Stimulated activated CD4-positive, alpha-beta T cell treated with anti-CD3 and anti-CD28 coated beads, Interleukin-1b, Interleukin-23, amount 100 ng/mL, for 1 hour (primary cell): Measurements from ENCODE around the gene KAZN.

Experiments
- DNase-seq, 2 donors: peaks; one replicate each; pipeline ENCODE4 v3.0.0-alpha.2; 2020; ENCODE audit warnings: low read depth in 2 of 2

The KAZN gene

DNA sequence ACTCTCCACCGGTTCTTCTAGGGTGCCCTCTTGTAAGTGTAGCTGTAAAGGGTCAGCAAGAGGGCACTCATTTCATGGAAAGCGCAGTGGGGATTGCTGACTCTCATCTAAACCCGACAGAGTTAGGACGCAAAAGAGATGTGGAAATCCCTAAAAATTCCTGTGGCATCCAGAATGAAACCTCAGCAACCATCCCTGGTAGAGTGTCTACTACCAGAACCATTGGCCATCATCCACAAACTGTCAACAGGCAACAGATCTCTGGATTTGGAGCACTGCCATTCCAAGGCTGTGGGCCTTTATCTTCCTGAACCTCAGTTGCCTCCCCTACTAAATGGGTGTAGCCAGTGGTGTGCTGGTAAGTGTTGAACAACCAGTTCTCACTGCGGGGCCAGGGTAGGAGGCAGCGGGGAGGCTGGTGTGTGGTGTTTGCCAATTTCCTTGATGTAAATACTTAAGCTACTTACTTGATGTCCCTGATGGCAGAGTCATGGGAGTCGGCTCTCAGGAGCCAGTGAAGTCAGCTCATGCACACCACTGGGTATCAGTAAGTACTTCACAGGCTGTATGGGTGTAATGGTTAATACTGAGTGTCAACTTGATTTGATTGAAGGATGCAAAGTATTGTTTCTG lies 195.8 kb downstream of the KAZN start:
- DNase-seq = no peak

DNA sequence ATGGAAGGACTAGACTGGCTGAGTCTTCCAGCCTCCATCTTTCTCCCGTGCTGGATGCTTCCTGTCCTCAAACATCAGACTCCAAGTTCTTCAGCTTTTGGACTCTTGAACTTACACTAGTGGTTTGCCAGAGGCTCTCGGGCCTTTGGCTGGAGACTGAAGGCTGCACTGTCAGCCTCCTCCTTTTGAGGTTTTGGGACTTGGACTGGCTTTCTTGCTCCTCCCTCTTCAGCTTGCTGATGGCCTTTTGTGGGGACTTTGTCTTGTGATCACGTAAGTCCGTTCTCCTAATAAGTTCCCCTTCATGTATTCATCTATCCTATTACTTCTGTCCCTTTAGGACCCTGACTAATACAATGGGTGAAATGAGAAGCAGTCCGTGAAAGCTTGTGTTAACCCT lies 196.4 kb downstream of the KAZN start:
- no peak for DNase-seq

DNA sequence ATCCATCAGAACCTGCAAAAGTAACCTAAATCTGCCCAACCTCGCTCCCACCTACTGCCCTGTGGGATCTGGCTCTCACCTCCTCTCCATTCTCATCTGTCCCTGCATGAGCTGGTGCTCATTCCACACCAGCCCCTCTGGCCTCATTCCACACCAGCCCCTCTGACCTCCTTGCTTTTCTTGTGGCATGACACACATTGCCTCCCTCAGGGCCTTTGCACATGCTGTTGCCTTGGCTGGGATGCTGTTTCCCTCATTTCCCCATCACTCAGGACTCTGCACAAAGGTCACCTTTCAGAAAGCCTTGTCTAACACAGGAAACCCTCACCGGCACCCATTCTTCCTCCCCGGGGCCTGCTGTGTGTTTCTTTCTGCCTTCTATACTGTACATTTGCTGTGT lies 197.1 kb downstream of the KAZN start:
- DNase-seq = no peak

DNA sequence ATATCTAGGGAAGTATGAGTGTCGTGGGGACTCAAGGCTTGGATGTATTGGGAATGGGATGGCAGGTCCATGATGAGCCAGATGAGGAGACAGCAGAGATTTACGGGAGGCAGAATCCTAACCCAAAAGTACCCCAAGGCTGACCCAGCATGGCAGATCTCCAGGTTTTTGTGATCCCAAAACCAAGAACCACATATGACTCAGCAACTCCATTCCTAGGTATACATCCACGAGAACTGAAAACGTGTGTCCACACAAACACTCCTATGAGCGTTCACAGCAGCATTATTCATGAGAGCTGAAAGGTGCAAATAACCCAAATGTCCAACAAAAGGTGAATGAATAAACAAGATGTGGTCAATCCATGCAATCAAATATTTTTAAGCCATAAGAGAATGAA lies 201.5 kb downstream of the KAZN start:
- DNase-seq = no peak

DNA sequence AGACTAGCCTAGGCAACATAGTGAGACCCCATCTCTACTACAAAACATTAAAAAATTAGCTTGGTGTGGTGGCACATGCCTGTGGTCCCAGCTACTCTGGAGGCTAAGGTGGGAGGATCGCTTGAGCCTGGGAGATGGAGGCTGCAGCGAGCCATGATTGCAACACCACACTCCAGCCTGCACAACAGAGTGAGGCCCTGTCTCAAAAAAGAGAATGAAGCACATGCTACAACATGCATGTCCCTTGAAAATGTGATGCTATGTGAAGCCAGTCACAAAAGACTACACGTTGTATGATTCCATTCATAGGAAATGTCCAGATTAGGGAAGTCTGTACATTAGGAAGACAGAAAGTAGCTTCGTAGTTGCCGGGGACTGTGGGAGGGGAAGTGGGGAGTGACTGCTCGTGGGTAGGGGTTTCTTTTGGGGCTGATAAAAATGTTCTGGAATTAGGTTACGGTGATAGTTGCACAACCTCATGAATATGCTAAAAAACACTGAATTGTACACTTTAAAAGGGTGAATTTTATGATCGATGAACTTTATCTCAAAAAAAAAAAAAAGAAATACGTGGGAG lies 202.1 kb downstream of the KAZN start:
- DNase-seq = no peak

DNA sequence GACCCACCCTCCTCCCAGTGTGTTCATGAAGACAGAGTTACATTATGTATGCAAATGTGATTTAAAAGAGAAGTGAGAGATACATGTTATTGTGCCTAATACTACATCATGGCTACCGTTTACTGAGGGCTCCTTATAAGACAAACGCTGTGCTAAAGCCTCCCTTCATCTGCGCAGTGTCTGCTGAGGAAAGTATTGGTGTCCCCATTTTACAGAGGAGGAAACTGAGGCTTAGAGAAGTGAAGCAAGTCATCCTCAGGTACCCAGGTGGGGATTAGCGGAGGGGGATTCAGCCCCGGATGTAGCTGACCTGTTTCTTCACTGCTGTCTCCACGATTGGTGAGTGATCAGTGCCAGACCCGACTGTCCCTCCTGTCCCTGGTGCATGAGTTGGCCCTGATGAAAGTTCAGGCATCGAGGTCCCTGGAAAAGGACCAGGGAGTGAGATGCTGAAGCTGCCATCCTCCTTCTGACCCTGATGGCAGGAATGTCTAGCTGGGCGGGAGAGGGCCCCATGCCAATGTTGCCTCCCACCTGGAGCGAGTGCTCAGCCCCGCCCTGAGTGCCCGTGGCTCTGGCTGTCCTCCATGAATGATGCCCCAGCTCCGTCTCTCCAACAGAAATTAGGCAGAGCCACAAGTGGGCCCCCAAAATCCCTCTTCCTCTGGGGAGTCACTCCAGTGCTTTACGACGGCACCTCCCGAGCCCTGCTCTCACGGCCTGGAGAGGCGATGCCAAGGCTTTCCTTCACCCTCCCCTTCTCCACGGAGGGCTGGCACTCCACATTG lies 204.7 kb downstream of the KAZN start:
- DNase-seq = no peak

DNA sequence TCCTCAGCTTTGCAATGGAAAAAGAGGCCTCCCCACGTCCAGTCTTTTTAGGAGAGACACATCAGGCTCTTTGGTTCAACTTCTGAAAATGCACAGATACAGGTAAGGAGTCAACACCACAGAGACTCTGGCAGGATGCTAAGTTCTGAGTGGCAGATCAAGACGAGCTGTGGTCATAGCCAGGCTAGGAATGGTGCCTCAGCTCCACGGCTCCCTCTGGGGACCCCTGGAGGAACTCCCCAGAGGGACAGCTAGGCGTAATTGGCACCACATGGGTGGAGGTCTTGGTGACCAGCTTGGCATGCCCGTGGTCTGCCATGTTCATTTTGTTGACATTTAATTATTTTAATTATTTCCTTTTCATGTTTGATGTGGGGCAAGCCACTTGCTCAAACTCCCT lies 206.1 kb downstream of the KAZN start:
- no peak for DNase-seq

DNA sequence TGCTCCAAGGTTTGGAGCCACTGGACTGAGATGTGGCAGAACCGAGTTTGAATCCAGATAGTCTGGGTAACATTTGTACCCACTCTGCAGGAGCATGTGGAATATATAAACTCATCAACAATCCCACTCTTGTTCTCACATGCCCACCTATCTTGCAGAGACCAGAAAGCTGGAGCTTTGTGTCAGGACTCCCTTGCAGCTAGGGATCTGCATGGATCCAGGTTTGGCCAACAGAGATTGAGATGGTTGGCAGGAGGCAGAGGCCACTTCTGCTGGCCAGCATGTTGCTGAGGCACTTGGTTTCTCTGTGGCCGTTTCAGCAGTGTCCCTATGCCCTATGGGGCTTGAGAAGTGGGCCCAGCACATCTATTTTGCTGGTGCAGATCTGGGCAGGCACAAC lies 208.3 kb downstream of the KAZN start:
- DNase-seq = no peak

DNA sequence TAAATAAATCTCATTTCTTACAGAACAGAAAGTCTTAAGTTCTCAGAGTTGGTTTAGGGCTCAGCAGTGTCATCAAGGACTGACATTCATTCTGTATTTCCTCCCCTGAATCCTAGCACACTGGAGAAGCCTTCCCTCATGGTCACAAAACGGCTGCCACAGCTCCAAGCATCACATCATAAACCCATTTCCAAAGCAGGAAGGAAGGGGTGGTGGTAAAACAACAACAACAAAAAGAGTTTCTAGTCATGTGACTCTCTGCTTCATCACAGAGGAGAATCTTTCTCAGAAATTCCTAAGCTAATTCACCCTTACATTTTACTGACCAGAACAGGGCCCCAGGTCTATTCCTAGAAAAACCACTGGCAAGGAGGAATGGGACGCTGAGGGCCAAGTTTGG lies 210.3 kb downstream of the KAZN start:
- no peak for DNase-seq

DNA sequence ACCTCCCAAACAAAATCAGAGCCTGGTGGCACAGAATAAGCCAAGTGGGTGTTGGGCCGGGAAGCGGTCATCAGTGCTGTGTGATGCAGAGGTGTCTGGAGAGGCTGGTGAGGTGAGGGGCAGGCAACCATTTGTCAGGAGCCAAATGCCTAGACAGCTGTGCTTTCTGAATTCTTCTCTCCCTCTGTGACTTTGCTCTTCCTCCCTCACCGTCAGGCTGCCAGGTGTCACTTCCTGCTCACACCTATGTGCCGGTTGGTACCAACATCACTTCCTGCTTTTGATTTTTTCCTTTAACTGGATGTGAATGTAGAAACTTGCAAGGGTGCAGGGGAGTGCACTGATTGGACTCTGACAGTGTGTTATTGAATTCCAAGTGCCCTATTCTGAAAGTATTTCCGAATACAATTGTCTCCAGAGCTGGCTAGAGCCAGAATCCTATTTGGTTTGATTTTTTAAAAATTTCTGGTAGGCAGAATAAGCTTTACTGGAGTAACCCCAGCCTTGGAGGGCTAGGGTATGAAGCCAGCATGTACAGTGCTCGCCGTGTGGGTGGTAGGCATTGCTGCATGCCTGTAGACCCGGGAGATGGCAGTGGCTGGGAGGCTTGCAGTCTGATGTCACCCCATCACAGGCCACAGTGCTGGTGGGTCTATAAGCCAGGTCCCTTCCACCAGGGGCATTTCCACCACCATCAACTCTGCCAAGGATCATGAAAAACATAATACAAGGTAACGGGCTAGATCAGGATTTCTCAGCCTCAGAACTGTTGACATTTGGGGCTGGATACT lies 210.9 kb downstream of the KAZN start:
- DNase-seq = no peak

DNA sequence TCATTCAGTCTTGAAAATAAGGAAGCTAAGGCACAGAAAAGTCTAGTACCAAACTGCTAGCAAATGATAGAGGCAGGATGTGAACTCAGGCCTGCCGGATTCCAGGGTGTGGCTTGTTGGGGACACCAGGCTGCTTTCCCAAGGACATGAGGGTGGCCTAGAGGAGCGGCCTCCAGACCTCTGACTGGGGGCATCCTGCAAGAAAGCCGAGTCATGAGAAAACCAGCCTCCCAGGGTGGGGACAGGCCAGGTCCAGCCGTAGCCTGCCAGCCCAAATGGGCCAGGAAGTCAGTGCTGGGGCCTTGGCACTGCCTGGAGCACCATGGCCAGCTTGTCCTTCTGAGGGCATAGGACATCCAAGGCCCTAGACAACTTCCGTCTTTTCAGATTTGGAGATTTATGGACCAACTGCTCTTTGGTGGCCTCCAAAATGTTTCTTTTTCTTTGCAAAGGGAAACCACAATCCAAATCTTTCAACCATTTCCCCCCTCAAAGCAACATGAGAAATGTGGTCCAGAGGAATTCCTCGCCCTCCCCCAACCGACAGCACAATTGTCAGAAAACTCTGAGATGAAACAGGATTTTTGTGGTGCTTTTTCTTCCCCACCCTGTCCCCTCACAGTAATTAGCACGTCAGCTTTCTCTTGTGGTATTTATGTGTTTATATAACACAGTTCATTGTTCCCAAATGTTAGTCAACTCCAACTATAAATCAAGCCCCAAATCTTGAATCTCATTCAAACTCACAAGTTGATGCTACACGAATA lies 212.3 kb downstream of the KAZN start:
- DNase-seq = no peak

DNA sequence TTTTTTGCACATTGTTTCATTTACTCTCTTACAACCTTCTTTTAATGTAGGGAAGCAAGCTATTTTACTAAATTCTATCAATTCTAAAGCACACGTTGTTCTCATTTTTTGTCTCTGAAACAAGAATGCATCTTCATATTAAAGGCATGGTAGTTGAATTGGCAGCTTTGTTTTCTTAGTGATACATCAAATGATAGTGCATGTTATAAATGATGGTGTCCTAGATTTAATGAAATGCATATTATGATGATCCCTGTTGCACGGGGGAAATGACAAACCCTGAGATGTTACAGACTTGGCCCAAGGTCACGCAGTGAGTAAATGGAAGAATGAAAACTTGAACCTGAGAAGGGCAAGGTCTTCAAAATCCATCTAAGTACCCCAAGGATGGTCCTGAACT lies 213.1 kb downstream of the KAZN start:
- no peak for DNase-seq

DNA sequence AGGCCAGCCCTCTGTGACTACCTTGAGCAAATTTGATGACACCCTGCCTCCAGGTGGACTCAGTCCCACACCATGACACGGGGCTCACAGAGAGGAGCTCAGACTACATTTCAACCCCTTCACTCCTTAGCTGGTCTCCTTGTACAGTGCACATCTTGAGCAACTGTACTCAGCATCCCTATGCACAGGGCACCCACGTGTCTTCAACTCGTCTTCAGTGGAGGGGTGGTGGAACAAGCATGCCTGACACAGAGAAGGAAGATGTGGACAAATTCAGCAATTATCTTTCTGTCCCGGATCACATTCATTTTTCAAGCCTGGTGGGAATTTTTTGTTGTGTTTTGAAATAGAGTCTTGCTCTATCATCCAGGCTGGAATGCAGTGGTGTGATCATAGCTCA lies 213.7 kb downstream of the KAZN start:
- no peak for DNase-seq

DNA sequence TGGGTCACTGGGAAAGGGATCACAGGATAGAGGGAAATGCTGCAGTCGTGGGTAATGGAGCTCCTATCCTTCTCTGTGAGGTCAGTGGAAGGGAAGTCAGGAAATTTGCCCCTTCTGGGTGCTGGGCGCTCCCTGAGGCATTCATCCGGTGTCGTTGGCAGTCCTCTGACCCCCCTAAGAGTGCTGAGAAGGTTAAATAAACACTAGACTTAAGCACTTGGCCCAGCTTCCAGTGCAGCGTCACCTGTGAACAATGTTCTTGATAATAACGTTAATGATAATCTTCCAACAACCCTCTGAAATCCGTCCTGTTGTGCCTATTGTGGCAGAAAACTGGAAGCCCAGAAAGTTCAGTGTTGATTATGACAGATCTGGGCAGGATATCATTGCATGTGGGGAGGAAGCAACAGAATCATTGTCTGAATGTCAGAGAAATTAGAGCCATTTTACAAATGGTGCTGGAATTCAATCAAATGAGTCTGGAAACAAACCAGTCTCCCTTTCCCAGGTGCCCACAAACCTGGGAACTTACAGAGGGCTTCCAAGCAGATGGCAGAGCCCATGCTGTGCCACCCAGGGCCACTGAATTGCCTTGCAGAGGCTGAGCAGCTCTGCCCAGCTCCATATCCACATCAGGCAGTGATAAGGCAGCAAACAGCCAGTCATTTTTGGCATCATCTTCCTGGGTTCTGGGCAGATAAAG lies 216.8 kb downstream of the KAZN start:
- DNase-seq = no peak

DNA sequence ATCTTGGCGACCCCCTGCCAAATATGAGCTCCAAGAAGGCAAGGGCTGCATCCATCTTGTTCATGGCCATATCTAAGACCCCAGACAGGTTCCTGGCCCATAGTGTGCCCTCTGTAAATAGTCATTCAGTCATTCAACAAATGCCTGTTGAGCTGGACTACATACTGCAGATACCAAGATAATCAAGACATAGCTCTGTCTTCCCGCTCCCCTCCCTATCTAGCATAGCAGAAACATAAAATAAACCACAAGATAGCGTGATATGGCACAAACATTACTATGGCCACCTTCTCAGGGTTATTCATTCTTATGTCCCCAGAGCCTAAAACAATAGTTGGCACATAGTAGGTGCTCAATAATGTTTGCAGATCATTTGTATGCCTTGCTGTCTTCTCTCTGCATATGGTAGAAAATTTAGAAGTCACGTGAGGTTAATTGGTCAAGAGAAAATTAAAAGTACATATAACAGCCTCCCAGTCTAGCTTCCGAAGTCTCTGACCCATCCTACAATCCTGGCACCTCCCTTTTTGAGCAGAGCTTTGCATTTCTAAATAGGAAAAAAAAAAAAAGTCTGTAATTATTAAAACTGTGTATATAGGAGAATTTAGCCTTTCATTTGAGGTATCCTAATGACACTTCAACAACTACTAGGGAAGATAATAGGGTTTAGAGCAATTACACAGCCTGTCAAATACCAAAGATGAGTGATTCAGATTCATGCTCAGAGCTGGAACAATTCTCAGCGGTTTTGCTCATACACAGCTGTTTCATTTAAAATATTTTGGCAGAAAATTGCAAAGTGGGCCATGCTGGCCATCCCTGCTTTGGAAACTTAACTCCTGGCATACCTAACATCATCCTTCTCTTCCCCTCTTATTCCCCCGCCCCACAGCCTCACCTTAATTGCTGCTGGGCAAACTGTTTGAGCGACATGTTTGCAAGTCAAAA lies 219.0 kb downstream of the KAZN start:
- DNase-seq = no peak

DNA sequence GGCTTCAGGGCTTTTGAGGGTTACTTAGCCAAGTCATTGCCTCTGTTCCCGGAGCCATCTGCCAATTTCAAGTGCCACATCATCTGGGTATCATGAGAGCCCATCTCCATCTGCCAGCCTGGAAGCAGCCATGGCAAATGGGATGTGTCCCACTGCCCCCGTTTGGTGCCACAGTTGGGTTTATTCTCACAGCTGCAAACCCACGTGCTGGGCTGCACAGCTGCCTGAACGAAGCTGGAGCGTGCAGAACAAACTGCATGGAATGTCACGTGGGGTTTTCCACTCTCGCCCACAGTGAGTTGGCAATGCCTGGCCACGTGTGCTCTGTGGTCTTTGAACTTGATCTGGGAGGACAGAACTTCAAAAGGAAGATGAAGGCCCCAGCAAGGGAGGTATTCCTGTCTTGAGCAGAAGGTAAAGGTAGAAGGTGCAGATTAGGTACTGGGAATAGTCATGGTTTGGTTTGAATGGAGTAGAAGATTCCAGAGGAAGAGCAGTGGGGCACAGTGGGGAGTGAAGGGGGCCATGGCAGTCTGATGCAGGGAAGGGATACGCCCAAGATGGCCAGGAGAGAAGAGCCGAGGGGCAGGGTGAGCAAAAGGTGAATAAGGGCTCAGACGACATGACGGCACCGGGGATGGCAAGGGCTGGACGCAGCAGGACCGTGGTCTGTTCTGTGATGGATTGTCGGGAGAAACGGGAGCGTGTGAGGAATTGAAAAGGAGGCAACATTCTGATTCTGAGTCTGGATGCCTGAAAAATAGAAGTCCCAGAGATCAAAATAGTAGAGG lies 222.0 kb downstream of the KAZN start:
- no peak for DNase-seq

DNA sequence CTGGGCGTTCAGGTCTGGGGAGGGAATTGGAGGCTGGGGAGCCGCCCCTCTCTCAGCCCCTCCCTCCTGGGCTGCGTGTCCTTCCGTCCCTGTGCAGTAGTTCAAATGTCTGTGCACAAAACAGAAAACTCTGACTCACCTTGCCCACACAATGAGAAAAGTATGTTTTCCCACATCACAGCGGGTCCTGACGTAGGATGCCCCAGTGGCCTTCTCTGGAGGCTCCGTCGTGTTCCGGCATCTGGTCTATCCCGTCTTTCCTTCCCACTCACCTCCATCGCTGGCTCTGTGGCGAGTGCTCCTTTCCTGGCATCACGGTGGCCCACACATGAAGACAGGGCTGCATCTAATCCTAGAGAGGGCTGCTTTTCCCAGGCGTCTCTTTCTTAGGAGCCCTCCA lies 224.0 kb downstream of the KAZN start:
- no peak for DNase-seq

DNA sequence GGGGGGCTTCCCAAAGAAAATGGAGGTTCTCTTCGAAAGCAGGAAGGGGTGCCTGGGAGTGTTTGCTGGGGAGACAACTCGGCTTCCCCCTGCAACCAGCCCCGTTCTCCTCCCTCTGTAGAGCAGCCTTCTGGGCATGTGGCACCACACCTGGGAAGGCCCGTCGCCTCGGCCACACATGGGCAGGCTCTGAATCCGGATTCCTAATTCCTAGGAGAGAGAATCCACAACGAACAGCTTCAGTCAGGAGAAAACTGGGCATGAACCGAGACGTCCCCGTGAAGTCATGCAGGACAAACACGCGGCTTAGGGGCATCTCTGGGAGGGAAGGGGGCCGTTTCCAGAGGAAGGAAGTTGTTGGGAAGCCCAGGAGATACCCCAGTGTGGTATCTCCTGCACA lies 224.5 kb downstream of the KAZN start:
- DNase-seq = no peak

DNA sequence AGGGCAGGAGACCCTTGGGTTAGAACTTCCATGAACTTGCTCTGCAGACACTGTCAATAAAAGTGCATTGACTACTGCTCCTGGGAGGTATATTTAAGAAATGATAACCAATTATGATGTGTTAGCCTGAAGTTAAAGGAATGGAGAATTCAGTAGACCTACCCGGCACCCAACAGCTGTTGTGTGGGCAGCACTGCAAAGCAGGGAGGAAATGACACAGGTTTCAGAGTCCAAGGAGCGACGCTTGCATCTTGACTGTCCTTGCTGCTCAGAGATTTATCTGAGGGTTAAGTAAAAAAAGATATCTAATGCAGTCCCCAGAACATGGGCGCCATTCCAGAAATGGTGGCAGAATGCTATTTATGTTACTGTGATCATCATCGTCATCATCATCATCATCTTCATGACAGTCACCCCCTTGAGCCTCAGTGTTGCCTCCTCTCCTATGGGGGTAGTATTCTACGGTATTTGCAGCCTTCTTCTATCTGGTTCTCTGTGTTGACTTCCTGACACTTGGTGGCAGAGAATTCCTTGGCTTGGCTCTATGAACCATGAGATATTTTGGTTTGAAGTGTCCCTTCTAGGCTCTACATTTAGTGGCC lies 225.9 kb downstream of the KAZN start:
- no peak for DNase-seq
